IPS DF 4.7 (cell line): Measurements from ENCODE around the gene SCAF8.
"Not testable (repeated sequence)": the region's sequence is repeated elsewhere in the genome, so short reads cannot be mapped to it uniquely, and the experiment has no call there.

ENCODE experiments used
- DNase-seq: peaks from one replicate; pipeline ENCODE4 v3.0.0-alpha.2; 2013; ENCODE audit warnings: low spot score; ENCODE audit errors: extremely low read depth

SCAF8 gene

GRCh38 chr6:154783229-154783628, 50.0 kb downstream of the SCAF8 start:
- DNase-seq: no peak

GRCh38 chr6:154785075-154785474, 51.9 kb downstream of the SCAF8 start:
- DNase-seq: no peak

GRCh38 chr6:154786144-154786868, 53.1 kb downstream of the SCAF8 start:
- DNase-seq: no peak

GRCh38 chr6:154791556-154792317, 58.5 kb downstream of the SCAF8 start:
- DNase-seq: no peak

- no peak for DNase-seq
Observed at GRCh38 chr6:154792325-154792724, 59.1 kb downstream of the SCAF8 start.

GRCh38 chr6:154792761-154793160, 59.5 kb downstream of the SCAF8 start:
- no peak for DNase-seq

GRCh38 chr6:154796484-154796883, 63.3 kb downstream of the SCAF8 start:
- DNase-seq: no peak

- DNase-seq: no peak
Observed at GRCh38 chr6:154797857-154798256, 64.6 kb downstream of the SCAF8 start.

GRCh38 chr6:154800338-154800737, 67.1 kb downstream of the SCAF8 start:
- no peak for DNase-seq

GRCh38 chr6:154805288-154805911, 72.2 kb downstream of the SCAF8 start:
- no peak for DNase-seq

- DNase-seq: no peak
Observed at GRCh38 chr6:154806804-154807203, 73.6 kb downstream of the SCAF8 start.

GRCh38 chr6:154811663-154812062, 78.4 kb downstream of the SCAF8 start:
- DNase-seq: not testable (repeated sequence)

GRCh38 chr6:154814063-154814462, 80.8 kb downstream of the SCAF8 start:
- no peak for DNase-seq

GRCh38 chr6:154815938-154816820, 83.0 kb downstream of the SCAF8 start:
- DNase-seq: no peak

- no peak for DNase-seq
Observed at GRCh38 chr6:154821099-154821498, 87.9 kb downstream of the SCAF8 start.

GRCh38 chr6:154821638-154822037, 88.4 kb downstream of the SCAF8 start:
- DNase-seq: no peak

GRCh38 chr6:154822947-154823558, 89.8 kb downstream of the SCAF8 start:
- DNase-seq: no peak

GRCh38 chr6:154824076-154824475, 90.9 kb downstream of the SCAF8 start:
- DNase-seq: no peak

- DNase-seq: no peak
Observed at GRCh38 chr6:154829970-154830369, 96.8 kb downstream of the SCAF8 start.

GRCh38 chr6:154830771-154831170, 97.6 kb downstream of the SCAF8 start:
- no peak for DNase-seq

- DNase-seq: no peak
Observed at GRCh38 chr6:154835307-154835706, 102.1 kb downstream of the SCAF8 start.
